ENCODE measurements around the gene OPALIN. TPM values are rescaled to one million over a fixed set of nuclear protein-coding genes. Genes with fewer than 3 reads are reported as not detected.

The OPALIN gene
- total RNA-seq, 1 experiment from 2014 or later = not detected

DNA sequence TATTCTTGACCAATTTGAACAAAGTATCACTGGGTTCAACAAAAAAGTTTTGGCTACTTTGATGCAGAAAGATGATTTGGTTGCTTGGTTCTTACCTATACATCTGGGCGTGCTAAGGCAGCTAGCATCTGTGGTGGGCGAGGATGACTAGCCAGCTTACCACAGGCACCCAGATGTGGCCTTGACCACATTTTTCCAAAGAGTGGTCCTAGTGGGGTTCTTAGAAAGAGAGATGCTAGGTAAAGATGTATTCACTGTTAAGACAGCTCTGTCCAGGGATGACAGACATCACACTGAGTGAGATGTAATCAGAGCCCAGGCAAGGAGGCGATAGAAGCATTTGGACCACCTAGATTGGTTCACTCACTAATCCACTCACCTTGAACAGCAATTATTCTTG, 53.8 kb downstream of the OPALIN start:
- ChIA-PET CTCF (no interaction called here), POLR2A (ENCODE audit: low non-redundant PET) (no interaction called here)
- Histone ChIP-seq H3K27me3 (replicated peaks; ENCODE audit: insufficient read depth, low read depth, low read length, poor library complexity) (peaks cover 41% of the 10 kb centered on the region), H3K4me3 (ENCODE audit: low read depth, low read length, poor library complexity, severe bottlenecking) (no peak overlapping the region), H3K9me3 (ENCODE audit: low read depth, low read length, poor library complexity, severe bottlenecking) (no peaks in the 10 kb centered on the region), H3K27ac (ENCODE audit: low read depth, low read length, poor library complexity, severe bottlenecking) (no peak overlapping the region), H3K36me3 (ENCODE audit: insufficient read depth, low read length, poor library complexity, severe bottlenecking) (no peaks in the 10 kb centered on the region), H3K4me1 (ENCODE audit: insufficient read depth, low read length, poor library complexity, severe bottlenecking) (no peaks in the 10 kb centered on the region)
- TF ChIP-seq, protein P1, sequence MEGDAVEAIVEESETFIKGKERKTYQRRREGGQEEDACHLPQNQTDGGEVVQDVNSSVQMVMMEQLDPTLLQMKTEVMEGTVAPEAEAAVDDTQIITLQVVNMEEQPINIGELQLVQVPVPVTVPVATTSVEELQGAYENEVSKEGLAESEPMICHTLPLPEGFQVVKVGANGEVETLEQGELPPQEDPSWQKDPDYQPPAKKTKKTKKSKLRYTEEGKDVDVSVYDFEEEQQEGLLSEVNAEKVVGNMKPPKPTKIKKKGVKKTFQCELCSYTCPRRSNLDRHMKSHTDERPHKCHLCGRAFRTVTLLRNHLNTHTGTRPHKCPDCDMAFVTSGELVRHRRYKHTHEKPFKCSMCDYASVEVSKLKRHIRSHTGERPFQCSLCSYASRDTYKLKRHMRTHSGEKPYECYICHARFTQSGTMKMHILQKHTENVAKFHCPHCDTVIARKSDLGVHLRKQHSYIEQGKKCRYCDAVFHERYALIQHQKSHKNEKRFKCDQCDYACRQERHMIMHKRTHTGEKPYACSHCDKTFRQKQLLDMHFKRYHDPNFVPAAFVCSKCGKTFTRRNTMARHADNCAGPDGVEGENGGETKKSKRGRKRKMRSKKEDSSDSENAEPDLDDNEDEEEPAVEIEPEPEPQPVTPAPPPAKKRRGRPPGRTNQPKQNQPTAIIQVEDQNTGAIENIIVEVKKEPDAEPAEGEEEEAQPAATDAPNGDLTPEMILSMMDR (conservative IDR thresholded peaks at IDR 0.05; ENCODE audit: low read depth, low read length) = no peak
- no peak for TF ChIP-seq EZH2 (IDR thresholded peaks at IDR 0.05; ENCODE audit: borderline replicate concordance, low read depth, low read length, poor library complexity, severe bottlenecking)
- BruUV-seq (replicated peaks) = no TSS peak
- intact Hi-C loops (cut with micrococcal nuclease; ENCODE audit: unreplicated experiment) = no loop called here
- no peak for DNase-seq (ENCODE audit: low spot score)

DNA sequence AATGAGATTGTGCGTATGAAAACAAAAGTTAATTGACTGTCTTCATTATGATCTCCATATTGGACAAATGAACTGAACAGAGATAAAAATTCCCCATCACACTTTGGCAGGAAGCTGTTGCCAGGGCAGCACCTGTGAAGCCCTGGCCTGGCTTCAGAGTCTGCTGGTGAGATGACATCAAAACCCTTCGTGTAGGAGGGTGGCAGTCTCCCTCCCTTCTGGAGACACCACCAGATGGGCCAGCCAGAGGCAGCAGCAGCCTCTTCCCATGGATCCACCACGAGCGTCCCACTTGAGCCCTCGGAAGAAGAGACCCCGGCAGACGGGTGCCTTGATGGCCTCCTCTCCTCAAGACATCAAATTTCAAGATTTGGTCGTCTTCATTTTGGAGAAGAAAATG, 54.6 kb downstream of the OPALIN start, which contains the start of gene DNTT:
Gene DNTT, plus strand, starts transcription at position 205 of the 400 bp plus-strand sequence. Its CDS starts 64 bp downstream, at position 269.
- Histone ChIP-seq H3K27me3 (replicated peaks; ENCODE audit: insufficient read depth, low read depth, low read length, poor library complexity) (peaks cover 49% of the 10 kb centered on the region), H3K27ac (ENCODE audit: low read depth, low read length, poor library complexity, severe bottlenecking) (no peak within 1 kb of the TSS), H3K4me1 (ENCODE audit: insufficient read depth, low read length, poor library complexity, severe bottlenecking) (no peaks in the 10 kb centered on the region), H3K9me3 (ENCODE audit: low read depth, low read length, poor library complexity, severe bottlenecking) (no peaks in the 10 kb centered on the region), H3K4me3 (ENCODE audit: low read depth, low read length, poor library complexity, severe bottlenecking) (no peak within 1 kb of the TSS), H3K36me3 (ENCODE audit: insufficient read depth, low read length, poor library complexity, severe bottlenecking) (no peaks in the 10 kb centered on the region)
- intact Hi-C loops (cut with micrococcal nuclease; ENCODE audit: unreplicated experiment) = no loop called here
- ChIA-PET POLR2A (ENCODE audit: low non-redundant PET) (no interaction called here), CTCF (no interaction called here)
- no peak for DNase-seq (ENCODE audit: low spot score)
- no peak for TF ChIP-seq EZH2 (IDR thresholded peaks at IDR 0.05; ENCODE audit: borderline replicate concordance, low read depth, low read length, poor library complexity, severe bottlenecking)
- TF ChIP-seq, protein P1 (conservative IDR thresholded peaks at IDR 0.05; ENCODE audit: low read depth, low read length) = no peak
- BruUV-seq (replicated peaks) = no TSS peak

DNA sequence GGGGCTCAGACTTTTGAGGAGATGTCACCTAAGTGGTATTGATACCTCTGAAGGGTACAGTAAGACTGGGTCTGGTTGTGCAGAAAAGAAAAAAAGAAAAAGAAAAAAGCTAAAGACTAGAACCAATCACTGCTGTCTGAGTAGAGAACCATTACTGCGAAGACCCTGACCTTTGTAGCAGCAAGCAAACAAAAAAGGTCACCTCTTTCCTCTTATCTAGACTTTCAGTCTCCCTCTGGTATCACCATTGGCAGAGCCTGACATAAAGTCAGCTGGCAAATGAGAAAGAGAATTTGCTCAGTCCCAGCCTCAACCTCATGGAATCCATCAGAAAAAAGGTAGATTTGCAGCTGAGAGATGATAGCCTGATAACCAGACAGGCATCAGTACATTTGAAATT, 57.2 kb downstream of the OPALIN start:
- CTCF ChIA-PET = no interaction called here
- POLR2A ChIA-PET (ENCODE audit: low non-redundant PET) = no interaction called here

More for the DNA sequence above, 57.2 kb downstream of the OPALIN start:
- BruUV-seq (replicated peaks) = no TSS peak
- no peak for TF ChIP-seq EZH2 (IDR thresholded peaks at IDR 0.05; ENCODE audit: borderline replicate concordance, low read depth, low read length, poor library complexity, severe bottlenecking)
- TF ChIP-seq, protein P1 (conservative IDR thresholded peaks at IDR 0.05; ENCODE audit: low read depth, low read length) = no peak
- Histone ChIP-seq H3K36me3 (ENCODE audit: insufficient read depth, low read length, poor library complexity, severe bottlenecking) (no peaks in the 10 kb centered on the region), H3K4me1 (ENCODE audit: insufficient read depth, low read length, poor library complexity, severe bottlenecking) (no peaks in the 10 kb centered on the region), H3K9me3 (ENCODE audit: low read depth, low read length, poor library complexity, severe bottlenecking) (no peaks in the 10 kb centered on the region), H3K27me3 (replicated peaks; ENCODE audit: insufficient read depth, low read depth, low read length, poor library complexity) (peaks cover 62% of the 10 kb centered on the region), H3K27ac (ENCODE audit: low read depth, low read length, poor library complexity, severe bottlenecking) (no peak overlapping the region), H3K4me3 (ENCODE audit: low read depth, low read length, poor library complexity, severe bottlenecking) (no peak overlapping the region)
- intact Hi-C loops (cut with micrococcal nuclease; ENCODE audit: unreplicated experiment) = no loop called here
- no peak for DNase-seq (ENCODE audit: low spot score)
